HG02938 (cell line): ENCODE measurements around the gene PLAGL1.
"Not testable (repeated sequence)": the region's sequence is repeated elsewhere in the genome, so short reads cannot be mapped to it uniquely, and the experiment has no call there.

Source experiments
- ATAC-seq: cut with Tn5 transposase; IDR thresholded peaks from one replicate; pipeline ENCODE4 v1.9.1; 2021; ENCODE audit warnings: mild to moderate bottlenecking, moderate library complexity; ENCODE audit not compliant: unreplicated experiment

PLAGL1 gene, protein sequence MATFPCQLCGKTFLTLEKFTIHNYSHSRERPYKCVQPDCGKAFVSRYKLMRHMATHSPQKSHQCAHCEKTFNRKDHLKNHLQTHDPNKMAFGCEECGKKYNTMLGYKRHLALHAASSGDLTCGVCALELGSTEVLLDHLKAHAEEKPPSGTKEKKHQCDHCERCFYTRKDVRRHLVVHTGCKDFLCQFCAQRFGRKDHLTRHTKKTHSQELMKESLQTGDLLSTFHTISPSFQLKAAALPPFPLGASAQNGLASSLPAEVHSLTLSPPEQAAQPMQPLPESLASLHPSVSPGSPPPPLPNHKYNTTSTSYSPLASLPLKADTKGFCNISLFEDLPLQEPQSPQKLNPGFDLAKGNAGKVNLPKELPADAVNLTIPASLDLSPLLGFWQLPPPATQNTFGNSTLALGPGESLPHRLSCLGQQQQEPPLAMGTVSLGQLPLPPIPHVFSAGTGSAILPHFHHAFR

DNA sequence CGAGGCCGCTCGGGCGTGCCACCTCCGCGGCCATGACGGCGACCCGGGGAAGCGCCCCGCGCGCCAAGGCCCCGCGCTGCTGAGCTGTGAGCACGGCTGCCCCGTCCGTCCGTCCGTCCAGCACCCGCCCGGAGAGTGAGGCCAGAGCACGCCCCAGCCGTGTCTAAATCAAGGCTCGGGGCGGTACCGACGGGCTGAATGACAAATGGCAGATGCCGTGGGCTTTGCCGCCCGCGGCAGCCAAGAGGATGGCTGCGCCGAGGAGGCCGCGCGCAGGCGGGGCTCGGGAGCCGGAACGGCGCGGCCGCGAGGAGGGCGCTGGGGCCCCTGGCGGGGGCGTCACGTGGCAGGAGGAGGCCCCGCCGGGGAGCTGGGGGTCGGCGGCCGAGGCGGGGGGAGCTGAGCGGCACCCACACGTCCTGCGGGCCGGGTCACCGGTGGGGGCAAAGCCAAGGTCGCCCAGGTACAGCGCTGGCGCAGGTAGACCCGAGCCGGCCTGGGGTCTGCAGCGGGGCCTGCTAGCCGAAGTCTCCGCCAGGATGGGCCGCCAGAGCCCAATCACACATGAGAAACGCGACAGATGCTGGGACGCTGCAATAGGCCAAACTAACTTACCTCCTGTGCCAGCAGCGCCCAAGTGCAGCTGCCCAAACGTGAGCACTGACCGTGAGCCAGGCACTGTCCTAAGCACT, at the start of gene PLAGL1:
TSS of gene PLAGL1 (minus strand) at position 140 of the 692 bp plus-strand sequence. CDS start 60,123 bp downstream, outside the sequence.
- peak; percentile 62 for ATAC-seq

DNA sequence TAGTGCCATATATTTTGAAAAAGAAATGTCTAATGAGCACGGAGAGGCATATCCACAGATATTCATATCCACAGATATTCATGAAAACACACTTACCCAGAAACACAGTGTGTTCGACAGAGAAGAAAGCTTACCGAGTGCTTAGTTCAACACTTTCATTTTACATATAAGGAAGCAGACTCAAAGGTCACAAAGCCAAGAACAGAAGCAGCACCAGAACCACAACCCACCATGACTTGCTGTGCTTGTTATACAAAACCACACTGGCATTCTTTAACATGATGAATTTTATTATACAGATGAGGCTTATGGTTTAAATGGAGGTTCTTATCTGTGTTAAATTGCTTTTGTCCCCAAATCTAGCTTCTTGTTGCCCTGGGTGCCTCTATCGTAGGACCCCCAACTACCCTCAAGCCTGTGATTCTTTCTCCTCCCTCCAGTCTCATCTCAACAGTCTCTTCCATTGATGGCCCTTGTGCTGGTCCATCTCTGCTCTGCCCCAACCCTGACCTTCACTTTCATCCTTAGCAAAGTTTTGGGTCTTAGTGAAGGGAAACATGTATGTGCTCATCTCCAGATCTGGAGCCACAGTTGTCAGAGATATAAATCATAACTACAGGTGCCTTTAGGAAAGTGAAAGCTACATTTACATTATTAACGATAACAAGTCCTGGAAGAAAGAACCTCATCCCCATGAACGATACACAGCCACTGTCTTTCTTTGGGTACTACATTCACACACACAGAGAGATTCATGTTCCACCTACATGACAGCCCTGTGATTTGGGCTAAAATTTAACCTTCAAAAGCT, 47.3 kb upstream of the PLAGL1 start:
- peak; percentile 81 for ATAC-seq

DNA sequence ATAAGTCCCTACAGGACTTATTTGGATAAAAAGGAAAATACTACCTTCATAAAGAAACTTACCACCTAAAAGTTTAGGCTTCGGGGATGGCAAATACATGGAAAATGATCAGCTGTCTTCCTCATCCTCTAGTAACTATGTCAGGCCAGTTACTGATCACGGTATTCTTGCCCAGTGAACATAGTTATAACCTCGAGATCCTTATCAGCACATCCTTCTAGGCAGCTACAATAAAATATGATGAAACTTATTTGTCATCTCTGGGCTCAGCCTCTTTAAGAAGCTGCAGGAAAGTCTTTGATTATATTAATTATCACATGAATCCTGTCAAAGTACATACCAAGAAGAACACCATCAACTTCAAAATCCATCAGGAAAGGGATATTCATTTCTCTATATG, 45.5 kb upstream of the PLAGL1 start:
- ATAC-seq = no peak

DNA sequence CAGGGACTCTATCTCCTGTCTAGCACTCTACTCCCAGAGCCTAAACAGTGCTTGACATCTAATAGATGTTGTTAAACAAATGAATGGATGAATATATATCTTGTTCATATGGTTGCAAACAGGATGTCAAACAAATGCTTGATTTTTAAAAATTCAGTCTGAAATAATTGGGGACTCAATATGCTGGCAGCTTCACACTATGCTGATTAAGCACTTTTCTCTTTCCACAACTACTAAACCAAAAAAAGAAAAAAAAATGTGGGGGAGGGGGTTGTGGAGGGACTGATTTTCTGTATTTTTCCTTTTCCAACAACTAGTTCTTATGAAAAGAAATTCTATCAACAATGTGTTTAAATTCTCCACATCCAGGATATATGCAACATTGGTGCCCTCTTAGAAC, 44.4 kb upstream of the PLAGL1 start:
- ATAC-seq = no peak

DNA sequence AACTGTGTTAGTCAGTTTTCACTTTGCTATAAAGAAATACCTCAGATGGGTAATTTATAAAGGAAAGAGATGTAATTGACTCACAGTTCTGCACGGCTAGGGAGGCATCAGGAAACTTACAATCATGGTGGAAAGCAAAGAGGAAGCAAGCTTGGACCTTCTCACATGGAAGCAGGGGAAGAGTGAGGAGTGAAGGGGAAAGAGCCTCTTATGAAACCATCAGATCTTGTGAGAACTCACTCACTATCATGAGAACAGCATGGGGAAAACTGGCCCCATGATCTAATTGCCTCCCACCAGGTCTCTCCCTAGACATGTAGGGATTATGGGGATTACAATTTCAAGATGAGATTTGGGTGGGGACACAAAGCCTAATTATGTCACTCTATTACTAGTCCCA, 41.3 kb upstream of the PLAGL1 start:
- ATAC-seq = no peak

DNA sequence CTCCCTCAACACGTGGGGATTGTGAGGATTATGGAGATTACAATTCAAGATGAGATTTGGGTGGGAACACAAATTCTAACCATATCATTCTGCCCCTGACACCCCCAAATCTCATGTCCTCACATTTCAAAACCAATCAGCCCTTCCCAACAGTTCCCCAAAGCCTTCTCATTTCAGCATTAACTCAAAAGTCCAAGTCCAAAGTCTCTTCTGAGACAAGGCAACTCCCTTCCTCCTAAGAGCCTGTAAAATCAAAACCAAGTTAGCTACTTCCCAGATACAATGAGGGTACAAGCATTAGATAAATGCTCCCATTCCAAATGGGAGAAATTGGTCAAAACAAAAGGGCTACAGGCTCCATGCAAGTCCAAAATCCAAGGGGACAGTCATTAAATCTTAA, 39.6 kb upstream of the PLAGL1 start:
- ATAC-seq = no peak

DNA sequence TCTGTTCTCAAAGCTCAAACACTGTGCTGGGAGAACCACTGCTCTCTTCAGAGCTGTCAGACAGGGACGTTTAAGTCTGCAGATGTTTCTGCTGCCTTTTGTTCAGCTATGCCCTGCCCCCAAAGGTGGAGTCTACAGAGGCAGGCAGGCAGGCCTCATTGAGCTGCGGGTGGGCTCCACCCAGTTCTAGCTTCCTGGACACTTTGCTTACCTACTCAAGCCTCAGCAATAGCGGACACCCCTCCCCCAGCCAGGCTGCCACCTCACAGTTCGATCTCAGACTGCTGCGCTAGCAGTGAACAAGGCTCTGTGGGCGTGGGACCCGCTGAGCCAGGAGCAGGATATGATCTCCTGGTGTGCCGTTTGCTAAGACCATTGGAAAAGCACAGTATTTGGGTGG, 38.6 kb upstream of the PLAGL1 start:
- ATAC-seq = not testable (repeated sequence)

DNA sequence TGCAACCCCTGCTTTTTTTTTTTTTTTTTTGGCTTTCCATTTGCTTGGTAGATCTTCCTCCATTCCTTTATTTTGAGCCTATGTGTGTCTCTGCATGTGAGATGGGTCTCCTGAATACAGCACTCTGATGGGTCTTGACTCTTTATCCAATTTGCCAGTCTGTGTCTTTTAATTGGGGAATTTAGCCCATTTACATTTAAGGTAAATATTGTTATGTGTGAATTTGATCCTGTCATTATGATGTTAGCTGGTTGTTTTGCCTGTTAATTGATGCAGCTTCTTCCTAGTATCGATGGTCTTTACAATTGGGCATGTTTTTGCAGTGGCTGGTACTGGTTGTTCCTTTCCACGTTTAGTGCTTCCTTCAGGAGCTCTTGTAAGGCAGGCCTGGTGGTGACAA, 36.9 kb upstream of the PLAGL1 start:
- ATAC-seq = not testable (repeated sequence)

DNA sequence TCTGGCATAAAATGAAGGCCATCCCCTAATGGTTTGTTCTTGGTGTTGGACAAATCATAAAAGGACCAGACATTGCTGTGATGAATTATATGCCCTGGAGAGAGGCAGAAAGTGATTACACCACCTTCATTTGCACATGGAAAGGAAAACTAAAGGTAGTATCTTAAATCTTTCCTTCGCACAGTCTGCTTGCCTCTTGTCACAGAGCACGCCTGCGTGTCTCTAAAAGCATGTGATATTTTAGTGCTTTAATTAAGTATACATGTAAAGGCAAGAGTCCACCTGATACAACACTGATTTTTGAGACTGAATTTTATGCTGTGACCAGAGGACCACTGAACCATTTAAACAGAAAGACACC, 28.8 kb upstream of the PLAGL1 start:
- ATAC-seq = no peak

DNA sequence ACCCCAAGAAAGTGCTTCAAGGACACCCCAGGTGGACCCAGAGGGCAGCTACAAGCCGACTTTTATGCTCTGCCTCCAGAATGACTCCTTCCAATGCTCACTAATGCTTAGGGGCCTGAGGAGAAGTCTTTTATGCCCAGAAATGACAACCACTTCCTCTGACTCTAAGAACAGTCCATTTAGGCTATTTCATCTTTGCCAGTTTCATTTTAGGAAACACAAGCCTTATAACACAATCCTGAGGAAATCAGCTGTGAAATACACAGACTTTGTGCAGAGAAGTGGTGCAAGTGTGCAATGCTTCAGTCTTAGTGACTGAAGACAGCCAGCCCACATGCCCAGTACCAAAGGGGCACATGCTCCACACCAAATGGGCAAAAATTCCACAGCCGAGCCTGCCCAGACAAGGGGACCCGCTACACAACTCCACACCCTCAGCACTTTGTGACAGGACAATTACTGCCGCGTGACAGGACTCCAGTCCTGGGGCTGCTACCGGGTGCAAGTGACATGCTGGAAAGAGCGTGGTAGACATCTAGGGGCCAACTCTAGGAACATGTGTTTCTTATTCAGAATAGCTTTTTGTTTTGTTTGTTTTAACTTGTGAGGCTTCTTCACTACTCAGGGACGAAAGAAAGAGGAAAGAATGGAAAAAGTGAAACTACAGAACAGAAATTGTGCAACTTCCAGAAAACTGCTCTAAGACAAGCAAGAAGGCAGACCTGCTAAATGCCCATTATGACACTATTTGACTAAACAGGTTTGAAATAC, 28.2 kb upstream of the PLAGL1 start:
- peak; percentile 87 for ATAC-seq

DNA sequence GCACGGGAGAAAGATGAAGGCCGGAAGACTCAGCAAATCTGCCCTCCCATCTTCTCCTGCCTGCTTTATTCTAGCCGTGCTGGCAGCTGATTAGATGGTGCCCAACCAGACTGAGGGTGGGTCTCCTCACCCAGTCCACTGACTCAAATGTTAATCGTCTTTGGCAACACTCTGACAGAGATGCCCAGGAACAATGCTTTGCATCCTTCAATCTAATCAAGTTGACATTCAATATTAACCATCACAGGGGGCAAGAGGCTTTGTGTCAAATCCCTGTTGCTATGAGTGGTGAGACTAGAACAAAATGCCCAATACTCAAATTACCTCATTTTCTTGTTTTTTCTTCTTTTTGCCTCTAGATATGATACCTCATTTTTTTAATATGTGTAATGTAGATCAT, 27.4 kb upstream of the PLAGL1 start:
- no peak for ATAC-seq

DNA sequence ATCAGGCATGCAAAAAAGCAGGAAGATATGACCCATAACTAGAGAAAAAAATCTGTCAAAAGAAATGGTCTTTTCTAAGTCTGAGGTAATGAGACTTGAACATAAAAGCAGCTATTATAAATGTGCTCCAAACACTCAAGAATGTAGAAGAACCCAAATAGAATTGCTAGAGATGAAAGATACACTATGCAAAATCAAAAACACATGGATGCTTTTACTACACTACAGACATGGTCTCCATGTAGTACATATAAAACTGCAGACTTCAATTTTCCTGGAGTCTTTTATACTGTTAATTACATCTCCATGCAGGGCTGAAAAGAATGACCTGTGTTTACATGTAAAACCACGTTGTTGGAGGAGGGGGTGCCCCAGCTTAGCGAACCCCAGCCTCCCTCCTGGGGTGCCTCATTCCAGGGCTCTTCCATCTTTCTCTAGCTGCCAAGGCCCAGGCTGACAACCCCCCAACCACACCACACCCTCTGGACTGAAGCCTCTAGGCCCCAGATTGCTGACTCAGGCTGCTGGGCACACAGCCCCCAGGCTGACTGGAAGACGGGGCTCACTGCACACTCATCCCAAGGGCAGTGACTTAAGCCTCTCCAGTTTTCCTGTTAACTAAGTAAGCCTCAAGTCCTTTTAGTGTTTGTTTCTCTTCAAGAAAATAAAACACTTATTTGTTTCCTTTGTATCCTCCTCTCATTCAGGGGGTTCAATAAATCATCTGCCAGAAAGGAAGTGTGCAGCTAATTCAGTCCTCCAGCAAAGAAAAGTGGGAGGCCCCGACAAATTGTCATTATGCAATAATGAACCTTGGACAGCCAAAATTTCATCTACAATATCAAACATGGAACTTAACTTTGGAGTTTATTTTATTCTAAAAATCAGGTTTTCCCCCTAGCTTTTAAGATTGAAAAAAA, 26.0 kb upstream of the PLAGL1 start:
- ATAC-seq = no peak

DNA sequence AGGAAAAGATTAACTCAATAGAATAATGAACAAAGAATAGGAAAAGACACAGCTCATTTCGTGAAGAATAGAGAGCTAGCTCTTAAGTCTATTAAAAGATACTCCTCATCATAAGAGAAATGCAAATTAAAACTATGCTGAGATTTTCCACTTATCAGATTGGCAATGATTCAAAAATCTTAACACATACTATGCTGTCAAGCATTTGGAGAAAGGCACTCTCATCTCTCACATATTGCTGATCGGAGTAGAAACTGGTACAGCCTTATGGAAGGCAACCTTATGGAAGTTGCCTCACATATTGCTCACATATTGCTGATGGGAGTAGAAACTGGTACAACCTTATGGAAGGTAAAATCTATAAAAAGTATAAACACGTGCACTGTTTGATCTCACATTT, 21.4 kb upstream of the PLAGL1 start:
- ATAC-seq = no peak

DNA sequence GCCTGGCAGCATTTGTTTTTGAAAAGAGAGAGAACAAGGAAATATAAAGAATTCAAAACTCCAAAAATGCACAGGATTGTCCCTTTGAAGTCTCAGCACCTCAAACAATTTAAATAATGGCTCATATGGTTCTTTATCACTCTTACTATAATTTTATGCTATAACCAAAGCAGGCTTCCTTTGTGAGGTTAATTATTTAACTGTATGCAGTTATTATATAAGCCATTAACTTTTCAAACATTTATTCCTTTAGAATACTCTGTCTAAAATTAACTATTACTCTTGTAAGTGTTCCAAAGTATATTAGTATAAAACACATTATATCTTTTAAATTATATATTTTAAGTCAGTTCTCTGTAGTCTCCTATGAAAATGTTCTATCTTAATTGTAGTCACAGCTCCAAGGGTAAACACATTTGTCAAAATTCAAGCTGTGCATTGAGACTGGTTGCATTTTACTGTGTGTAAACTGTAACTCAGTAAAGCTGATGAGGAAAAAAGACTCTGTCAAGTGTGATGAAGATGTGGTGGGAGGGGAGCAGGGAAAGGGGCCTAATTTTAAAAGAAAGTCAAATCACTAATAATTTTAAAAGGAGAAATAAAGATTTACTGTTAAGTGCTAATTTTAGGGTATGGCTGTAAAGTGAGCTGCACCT, 20.0 kb upstream of the PLAGL1 start:
- peak; percentile 61 for ATAC-seq

DNA sequence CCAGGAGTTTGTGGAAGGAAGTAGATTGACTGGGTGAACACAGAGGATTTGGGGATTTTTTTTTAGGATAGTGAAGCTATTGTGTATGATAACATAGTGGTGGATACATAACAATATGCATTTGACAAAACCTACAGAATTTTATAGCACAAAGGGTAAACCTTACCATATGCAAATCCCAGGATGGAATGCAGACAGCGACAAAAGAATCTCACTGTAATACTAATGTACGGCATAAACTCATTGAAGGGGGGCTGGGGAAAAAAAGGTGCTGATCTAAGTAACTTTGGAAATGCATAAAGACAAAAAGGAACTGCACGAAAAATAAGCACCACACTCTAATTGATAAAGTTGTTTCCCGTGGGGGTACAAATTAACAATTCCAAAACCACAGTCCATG, 15.2 kb upstream of the PLAGL1 start:
- no peak for ATAC-seq

DNA sequence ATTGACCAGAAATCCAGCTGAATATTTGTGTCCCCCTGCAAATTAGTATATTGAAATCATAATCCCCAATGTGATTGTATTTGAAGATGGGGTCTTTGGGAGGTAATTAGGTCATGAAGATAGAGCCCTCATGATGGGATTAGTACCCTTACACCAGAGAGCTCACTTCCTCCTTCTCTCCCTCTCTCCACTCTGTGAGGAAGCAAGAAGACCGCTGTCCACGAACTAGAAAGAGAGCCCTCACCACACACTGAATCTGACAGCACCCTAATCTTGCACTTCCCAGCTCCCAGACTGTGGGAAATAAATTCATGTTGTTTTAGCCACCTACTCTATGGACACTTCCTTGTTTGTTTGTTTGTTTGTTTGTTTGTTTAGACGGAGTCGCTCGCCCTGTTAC, 11.9 kb upstream of the PLAGL1 start:
- ATAC-seq = no peak

DNA sequence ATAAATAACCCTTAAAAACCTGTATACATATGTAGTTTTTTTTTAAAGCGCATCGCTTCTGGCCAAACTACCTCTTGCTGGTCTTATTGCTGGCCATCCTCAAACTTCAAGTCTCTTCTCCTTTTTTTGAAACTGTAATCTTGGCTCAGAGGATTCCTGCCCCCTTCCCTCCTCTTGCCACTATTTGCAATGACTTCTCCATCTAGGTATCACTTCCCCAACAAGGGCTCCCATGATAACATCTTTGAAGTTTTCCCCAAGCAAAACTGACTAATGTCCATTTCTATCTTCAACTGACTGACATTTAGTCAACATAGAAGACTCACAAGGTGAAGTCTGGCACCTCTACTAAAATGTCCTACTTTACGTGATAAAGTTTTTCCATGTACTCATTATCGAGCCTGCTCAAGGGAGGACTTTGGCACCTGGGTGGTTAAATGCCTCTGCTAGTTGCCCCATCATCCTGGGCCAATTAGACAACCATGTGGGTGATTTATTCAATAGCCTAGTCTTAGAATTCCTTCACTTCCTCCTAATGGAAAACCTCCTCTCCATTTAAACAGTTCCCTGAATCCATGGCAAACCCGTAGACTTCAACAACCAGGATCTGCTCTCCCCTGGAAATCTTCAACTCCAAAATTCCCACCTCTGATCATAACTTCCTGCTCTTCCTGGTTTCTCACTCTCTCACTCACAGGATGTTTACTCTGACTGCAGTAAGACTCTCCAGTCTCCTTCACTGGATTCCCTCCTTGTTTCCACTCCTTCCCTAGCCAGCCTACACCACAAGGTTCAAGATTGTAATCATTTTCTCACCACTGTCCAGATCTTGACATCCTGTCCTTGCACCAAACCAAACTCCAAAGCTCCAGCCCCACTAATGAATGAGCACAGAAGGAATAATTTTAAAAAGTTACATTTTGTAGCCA, 9.4 kb upstream of the PLAGL1 start:
- no peak for ATAC-seq

DNA sequence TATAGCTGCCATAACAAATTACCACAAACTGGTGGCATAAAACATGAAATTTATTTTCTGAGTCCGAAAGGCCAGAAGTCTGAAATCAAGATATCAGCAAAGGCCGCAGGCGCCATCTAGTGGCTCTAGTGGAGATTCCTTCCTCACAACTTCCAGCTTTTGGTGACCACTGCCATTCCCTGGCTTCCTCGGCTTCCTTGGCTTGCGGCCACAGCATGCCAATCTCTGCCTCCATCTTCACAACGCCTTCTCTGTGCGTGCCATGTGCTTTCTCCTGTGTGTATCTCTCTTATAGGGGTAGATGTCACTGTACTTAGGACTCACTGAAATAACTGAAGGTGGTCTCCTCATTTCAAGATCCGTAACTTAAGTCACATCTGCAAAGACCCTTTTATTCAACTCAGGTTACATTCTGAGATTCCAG, 5.4 kb upstream of the PLAGL1 start:
- ATAC-seq = no peak
